Neural cell (in vitro differentiated cells): Measurements from ENCODE around the gene SEMA3B. TPM values are rescaled to one million over a fixed set of nuclear protein-coding genes. Genes with fewer than 3 reads are reported as not detected.

ENCODE experiments used
- H2AFZ ChIP-seq: fragments of 200-600, 300-800 bp; sonication (generic), shearing (Covaris generic); 2 replicates; pipeline ENCODE4 v1.6.0; 2014; ENCODE audit warnings: low read depth, mild to moderate bottlenecking, antibody characterized with exemption, low read length, moderate library complexity
- H3F3A ChIP-seq: fragments of 200-600 bp; shearing (Covaris generic); 2 replicates; pipeline ENCODE4 v1.6.1; 2016; ENCODE audit warnings: mild to moderate bottlenecking, moderate library complexity, mixed read lengths, antibody characterized with exemption, low read length; ENCODE audit not compliant: insufficient read depth, poor library complexity, severe bottlenecking
- H3K27ac ChIP-seq: fragments of 200-600, 300-800 bp; sonication (generic), shearing (Covaris generic); 2 replicates; pipeline ENCODE4 v1.5.1; 2014; ENCODE audit warnings: mild to moderate bottlenecking, low read length, moderate library complexity
- H3K27me3 ChIP-seq: fragments of 300-800, 200-600 bp; sonication (generic), shearing (Covaris generic); 2 replicates; pipeline ENCODE4 v1.6.0; 2014; ENCODE audit warnings: mild to moderate bottlenecking, low read depth, low read length, moderate library complexity; ENCODE audit not compliant: insufficient read depth
- H3K36me3 ChIP-seq: fragments of 300-800, 200-600 bp; sonication (generic), shearing (Covaris generic); 2 replicates; pipeline ENCODE4 v1.5.1; 2014; ENCODE audit warnings: mild to moderate bottlenecking, antibody characterized with exemption, low read length, moderate library complexity; ENCODE audit not compliant: insufficient read depth
- H3K4me2 ChIP-seq: fragments of 300-800, 200-600 bp; sonication (generic), shearing (Covaris generic); 2 replicates; pipeline ENCODE4 v1.6.0; 2014; ENCODE audit warnings: mild to moderate bottlenecking, low read length
- H3K4me3 ChIP-seq: fragments of 300-800, 200-600 bp; sonication (generic), shearing (Covaris generic); 2 replicates; pipeline ENCODE4 v1.5.1; 2014; ENCODE audit warnings: mild to moderate bottlenecking, low read length, moderate library complexity
- H3K79me2 ChIP-seq: fragments of 200-600 bp; shearing (Covaris generic); replicated peaks from 2 replicates; pipeline ENCODE4 v1.6.0; 2014; ENCODE audit warnings: mild to moderate bottlenecking, low read length, moderate library complexity; ENCODE audit not compliant: insufficient read depth
- H3K9ac ChIP-seq: fragments of 300-800, 200-600 bp; sonication (generic), shearing (Covaris generic); 2 replicates; pipeline ENCODE4 v1.6.1; 2016; ENCODE audit warnings: mild to moderate bottlenecking, low read length, mixed read lengths
- H3K9me2 ChIP-seq: fragments of 200-600 bp; shearing (Covaris generic); 2 replicates; pipeline ENCODE4 v1.6.1; 2016; ENCODE audit warnings: mild to moderate bottlenecking, low read length, mixed read lengths; ENCODE audit not compliant: insufficient read depth
- H3K9me3 ChIP-seq: fragments of 200-600, 300-800 bp; sonication (generic), shearing (Covaris generic); 2 replicates; pipeline ENCODE4 v1.6.1; 2016; ENCODE audit warnings: mild to moderate bottlenecking, mixed run types, low read length, moderate library complexity, mixed read lengths
- H4K20me1 ChIP-seq: fragments of 200-600 bp; shearing (Covaris generic); 2 replicates; pipeline ENCODE4 v1.6.1; 2016; ENCODE audit warnings: mild to moderate bottlenecking, mixed run types; ENCODE audit not compliant: insufficient read depth
- EP300 ChIP-seq: fragments of 450-650 bp; conservative IDR thresholded peaks from 2 replicates; pipeline ENCODE4 v1.6.1; 2014; ENCODE audit warnings: antibody characterized with exemption, mild to moderate bottlenecking, moderate library complexity; ENCODE audit not compliant: poor library complexity, severe bottlenecking
- EZH2 ChIP-seq: fragments of 200-600, 300-800 bp; shearing (Covaris generic), sonication (generic); IDR thresholded peaks from 2 replicates; pipeline ENCODE4 v1.6.1; 2014; ENCODE audit warnings: antibody characterized with exemption, low read length, borderline replicate concordance, mild to moderate bottlenecking; ENCODE audit not compliant: insufficient read depth, poor library complexity, severe bottlenecking
- MXI1 ChIP-seq: fragments of 450-650 bp; conservative IDR thresholded peaks from 2 replicates; pipeline ENCODE4 v1.6.1; 2014; ENCODE audit warnings: antibody characterized with exemption, mild to moderate bottlenecking; ENCODE audit not compliant: poor library complexity, severe bottlenecking
- POLR2AphosphoS5 ChIP-seq: IDR thresholded peaks from 2 replicates; pipeline ENCODE4 v1.6.1; 2012
- RAD21 ChIP-seq: fragments of 450-650 bp; conservative IDR thresholded peaks from 2 replicates; pipeline ENCODE4 v1.6.1; 2014; ENCODE audit warnings: antibody characterized with exemption, mild to moderate bottlenecking, moderate library complexity
- SMC3 ChIP-seq: fragments of 450-650 bp; conservative IDR thresholded peaks from 2 replicates; pipeline ENCODE4 v1.6.1; 2014; ENCODE audit warnings: antibody characterized with exemption, mild to moderate bottlenecking, moderate library complexity; ENCODE audit not compliant: poor library complexity
- TAF1 ChIP-seq: IDR thresholded peaks from 2 replicates; pipeline ENCODE4 v1.6.1; 2012; ENCODE audit warnings: low read depth
- polyA plus RNA-seq: library from polyadenylated mRNA; depleted of rRNA; stranded (reverse); fragments of >200 nt; gene quantifications from 2 replicates; pipeline ENCODE4 v1.2.3, GENCODE V29; 2014
- TF ChIP-seq, protein P1 (sequence below): IDR thresholded peaks from 2 replicates; pipeline ENCODE4 v1.6.1; 2012; ENCODE audit warnings: borderline replicate concordance
- TF ChIP-seq, protein P2 (sequence below): fragments of 450-650 bp; IDR thresholded peaks from 2 replicates; pipeline ENCODE4 v1.5.1; 2014; ENCODE audit warnings: antibody characterized with exemption, mild to moderate bottlenecking, moderate library complexity; ENCODE audit not compliant: poor library complexity, severe bottlenecking

The SEMA3B gene
- polyA plus RNA-seq, 1 donor from 2014 or later, result 7.8 TPM

GRCh38 chr3:50302095-50303012, 33.4 kb downstream of the SEMA3B start:
- H4K20me1 ChIP-seq, result no peaks in the 10 kb centered on the region
- no peaks in the 10 kb centered on the region for H3K9me3 ChIP-seq
- no peak overlapping the region for H3K27ac ChIP-seq
- TF ChIP-seq SMC3 (no peak), RAD21 (no peak), POLR2AphosphoS5 (no peak), EZH2 (no peak), EP300 (no peak), TAF1 (no peak), MXI1 (no peak)
- TF ChIP-seq, protein P1, sequence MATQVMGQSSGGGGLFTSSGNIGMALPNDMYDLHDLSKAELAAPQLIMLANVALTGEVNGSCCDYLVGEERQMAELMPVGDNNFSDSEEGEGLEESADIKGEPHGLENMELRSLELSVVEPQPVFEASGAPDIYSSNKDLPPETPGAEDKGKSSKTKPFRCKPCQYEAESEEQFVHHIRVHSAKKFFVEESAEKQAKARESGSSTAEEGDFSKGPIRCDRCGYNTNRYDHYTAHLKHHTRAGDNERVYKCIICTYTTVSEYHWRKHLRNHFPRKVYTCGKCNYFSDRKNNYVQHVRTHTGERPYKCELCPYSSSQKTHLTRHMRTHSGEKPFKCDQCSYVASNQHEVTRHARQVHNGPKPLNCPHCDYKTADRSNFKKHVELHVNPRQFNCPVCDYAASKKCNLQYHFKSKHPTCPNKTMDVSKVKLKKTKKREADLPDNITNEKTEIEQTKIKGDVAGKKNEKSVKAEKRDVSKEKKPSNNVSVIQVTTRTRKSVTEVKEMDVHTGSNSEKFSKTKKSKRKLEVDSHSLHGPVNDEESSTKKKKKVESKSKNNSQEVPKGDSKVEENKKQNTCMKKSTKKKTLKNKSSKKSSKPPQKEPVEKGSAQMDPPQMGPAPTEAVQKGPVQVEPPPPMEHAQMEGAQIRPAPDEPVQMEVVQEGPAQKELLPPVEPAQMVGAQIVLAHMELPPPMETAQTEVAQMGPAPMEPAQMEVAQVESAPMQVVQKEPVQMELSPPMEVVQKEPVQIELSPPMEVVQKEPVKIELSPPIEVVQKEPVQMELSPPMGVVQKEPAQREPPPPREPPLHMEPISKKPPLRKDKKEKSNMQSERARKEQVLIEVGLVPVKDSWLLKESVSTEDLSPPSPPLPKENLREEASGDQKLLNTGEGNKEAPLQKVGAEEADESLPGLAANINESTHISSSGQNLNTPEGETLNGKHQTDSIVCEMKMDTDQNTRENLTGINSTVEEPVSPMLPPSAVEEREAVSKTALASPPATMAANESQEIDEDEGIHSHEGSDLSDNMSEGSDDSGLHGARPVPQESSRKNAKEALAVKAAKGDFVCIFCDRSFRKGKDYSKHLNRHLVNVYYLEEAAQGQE, result no peak
- TF ChIP-seq, protein P2, sequence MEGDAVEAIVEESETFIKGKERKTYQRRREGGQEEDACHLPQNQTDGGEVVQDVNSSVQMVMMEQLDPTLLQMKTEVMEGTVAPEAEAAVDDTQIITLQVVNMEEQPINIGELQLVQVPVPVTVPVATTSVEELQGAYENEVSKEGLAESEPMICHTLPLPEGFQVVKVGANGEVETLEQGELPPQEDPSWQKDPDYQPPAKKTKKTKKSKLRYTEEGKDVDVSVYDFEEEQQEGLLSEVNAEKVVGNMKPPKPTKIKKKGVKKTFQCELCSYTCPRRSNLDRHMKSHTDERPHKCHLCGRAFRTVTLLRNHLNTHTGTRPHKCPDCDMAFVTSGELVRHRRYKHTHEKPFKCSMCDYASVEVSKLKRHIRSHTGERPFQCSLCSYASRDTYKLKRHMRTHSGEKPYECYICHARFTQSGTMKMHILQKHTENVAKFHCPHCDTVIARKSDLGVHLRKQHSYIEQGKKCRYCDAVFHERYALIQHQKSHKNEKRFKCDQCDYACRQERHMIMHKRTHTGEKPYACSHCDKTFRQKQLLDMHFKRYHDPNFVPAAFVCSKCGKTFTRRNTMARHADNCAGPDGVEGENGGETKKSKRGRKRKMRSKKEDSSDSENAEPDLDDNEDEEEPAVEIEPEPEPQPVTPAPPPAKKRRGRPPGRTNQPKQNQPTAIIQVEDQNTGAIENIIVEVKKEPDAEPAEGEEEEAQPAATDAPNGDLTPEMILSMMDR, result no peak
- no peak overlapping the region for H3K4me3 ChIP-seq
- no peak overlapping the region for H3K4me2 ChIP-seq
- no peaks in the 10 kb centered on the region for H3K9me2 ChIP-seq
- H3K79me2 ChIP-seq, result no peaks in the 10 kb centered on the region
- no peak overlapping the region for H2AFZ ChIP-seq
- H3F3A ChIP-seq, result no peaks in the 10 kb centered on the region
- no peak overlapping the region for H3K9ac ChIP-seq
- no peaks in the 10 kb centered on the region for H3K36me3 ChIP-seq
- H3K27me3 ChIP-seq, result no peaks in the 10 kb centered on the region

- Histone ChIP-seq H3K4me2 (no peak within 1 kb of the TSS), H3K27ac (no peak within 1 kb of the TSS), H3K4me3 (no peak within 1 kb of the TSS)
These were observed 34.3 kb downstream of the SEMA3B start, which contains the start of gene HYAL1 for GRCh38 chr3:50303013-50303815. Gene HYAL1, minus strand, starts transcription at chr3:50303574. Its CDS starts 618 bp downstream, at chr3:50302956.

More at GRCh38 chr3:50303013-50303815, 34.3 kb downstream of the SEMA3B start, which contains the start of gene HYAL1:
- TF ChIP-seq RAD21 (no peak), TAF1 (no peak), EZH2 (no peak)
- no peaks in the 10 kb centered on the region for H3K9me3 ChIP-seq
- H3K9me2 ChIP-seq, result no peaks in the 10 kb centered on the region
- H3F3A ChIP-seq, result no peaks in the 10 kb centered on the region
- H3K36me3 ChIP-seq, result no peaks in the 10 kb centered on the region
- no peaks in the 10 kb centered on the region for H3K79me2 ChIP-seq
- no peak within 1 kb of the TSS for H3K9ac ChIP-seq
- no peaks in the 10 kb centered on the region for H3K27me3 ChIP-seq
- H4K20me1 ChIP-seq, result no peaks in the 10 kb centered on the region
- H2AFZ ChIP-seq, result no peak within 1 kb of the TSS
